Measurements from ENCODE around the gene CUL3.

CUL3 gene

DNA sequence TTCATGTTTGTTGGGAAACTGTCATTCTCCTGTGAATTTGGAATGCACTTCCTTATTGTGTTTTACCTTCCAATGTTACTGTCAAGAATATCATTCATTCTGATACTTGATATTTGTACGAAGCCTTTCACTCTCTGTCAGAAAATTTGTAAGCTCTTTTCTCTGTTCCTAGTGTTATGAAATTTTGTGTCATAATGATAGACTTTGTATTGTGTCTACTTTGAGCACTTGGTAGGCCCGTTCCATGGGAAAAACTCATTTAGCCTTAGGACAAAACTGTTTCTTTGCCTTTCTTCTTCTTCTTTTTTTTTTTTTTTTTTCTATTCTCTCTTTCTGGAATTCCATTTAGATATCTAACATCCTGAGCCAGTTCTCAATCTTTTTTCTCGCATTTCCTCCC lies 131.3 kb downstream of the CUL3 start:
- TF ChIP-seq POLR2AphosphoS5 (IDR thresholded peaks at IDR 0.05; ENCODE audit: low read depth, low read length): no peak
- TF ChIP-seq, protein P1, sequence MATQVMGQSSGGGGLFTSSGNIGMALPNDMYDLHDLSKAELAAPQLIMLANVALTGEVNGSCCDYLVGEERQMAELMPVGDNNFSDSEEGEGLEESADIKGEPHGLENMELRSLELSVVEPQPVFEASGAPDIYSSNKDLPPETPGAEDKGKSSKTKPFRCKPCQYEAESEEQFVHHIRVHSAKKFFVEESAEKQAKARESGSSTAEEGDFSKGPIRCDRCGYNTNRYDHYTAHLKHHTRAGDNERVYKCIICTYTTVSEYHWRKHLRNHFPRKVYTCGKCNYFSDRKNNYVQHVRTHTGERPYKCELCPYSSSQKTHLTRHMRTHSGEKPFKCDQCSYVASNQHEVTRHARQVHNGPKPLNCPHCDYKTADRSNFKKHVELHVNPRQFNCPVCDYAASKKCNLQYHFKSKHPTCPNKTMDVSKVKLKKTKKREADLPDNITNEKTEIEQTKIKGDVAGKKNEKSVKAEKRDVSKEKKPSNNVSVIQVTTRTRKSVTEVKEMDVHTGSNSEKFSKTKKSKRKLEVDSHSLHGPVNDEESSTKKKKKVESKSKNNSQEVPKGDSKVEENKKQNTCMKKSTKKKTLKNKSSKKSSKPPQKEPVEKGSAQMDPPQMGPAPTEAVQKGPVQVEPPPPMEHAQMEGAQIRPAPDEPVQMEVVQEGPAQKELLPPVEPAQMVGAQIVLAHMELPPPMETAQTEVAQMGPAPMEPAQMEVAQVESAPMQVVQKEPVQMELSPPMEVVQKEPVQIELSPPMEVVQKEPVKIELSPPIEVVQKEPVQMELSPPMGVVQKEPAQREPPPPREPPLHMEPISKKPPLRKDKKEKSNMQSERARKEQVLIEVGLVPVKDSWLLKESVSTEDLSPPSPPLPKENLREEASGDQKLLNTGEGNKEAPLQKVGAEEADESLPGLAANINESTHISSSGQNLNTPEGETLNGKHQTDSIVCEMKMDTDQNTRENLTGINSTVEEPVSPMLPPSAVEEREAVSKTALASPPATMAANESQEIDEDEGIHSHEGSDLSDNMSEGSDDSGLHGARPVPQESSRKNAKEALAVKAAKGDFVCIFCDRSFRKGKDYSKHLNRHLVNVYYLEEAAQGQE (IDR thresholded peaks at IDR 0.05; ENCODE audit: insufficient read depth in 1 of 2, low read depth in 2 of 2, low read length in 2 of 2): no peak
- no peak for TF ChIP-seq SIN3A (IDR thresholded peaks at IDR 0.05; ENCODE audit: borderline replicate concordance, insufficient read depth, low read length)
- no peak for TF ChIP-seq FOXP2 (optimal IDR thresholded peaks at IDR 0.05; ENCODE audit: borderline replicate concordance, extremely low read depth, extremely low read length, insufficient read depth)
- TF ChIP-seq TAF1 (IDR thresholded peaks at IDR 0.05; ENCODE audit: borderline replicate concordance, insufficient read depth, low read length): no peak

DNA sequence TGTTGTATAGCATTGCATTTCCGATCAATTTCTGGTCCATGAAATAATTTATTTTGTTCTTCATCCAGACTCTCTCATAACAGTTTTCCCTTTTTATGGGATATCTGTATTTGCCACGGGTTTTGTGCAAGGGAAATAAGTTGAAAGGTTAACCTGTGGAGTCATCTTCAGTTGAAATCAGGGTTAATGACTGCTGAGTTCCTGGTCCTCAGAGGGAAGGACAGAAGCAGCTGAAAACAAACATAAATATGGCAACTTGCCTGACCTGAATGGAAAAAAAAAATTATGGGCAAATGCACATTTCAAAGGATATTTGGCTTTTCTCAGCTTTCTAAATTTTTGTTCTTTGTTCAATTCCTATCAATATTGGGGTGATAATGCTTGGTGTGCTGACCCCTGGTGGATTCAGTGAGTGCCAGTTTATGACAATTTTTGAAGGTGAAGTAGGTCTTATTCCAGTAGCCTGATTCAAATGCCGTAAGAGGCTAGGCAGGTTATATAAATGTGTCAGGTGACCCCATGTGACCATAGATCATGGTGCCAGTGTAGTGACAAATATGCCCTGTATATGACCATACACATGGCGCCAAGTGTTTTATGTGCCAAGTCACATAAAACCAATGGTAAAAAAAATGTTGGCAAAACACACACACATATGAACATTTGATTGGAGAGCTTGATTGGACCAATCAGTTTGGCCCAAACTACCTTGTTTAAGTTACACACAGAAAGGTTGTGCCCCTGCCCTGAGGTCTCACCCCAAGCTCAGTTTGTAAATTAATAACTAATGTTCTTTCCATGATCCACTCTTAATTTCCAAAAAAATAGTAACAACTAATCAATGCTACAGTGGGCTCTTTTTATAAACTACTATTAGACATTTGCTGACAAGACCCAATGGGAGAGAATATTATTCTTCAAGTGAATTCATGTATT lies 135.7 kb downstream of the CUL3 start:
- TF ChIP-seq, protein P1 (IDR thresholded peaks at IDR 0.05; ENCODE audit: insufficient read depth in 1 of 2, low read depth in 2 of 2, low read length in 2 of 2): no peak
- TF ChIP-seq TAF1 (IDR thresholded peaks at IDR 0.05; ENCODE audit: borderline replicate concordance, insufficient read depth, low read length) (no peak), SIN3A (IDR thresholded peaks at IDR 0.05; ENCODE audit: borderline replicate concordance, insufficient read depth, low read length) (no peak), FOXP2 (optimal IDR thresholded peaks at IDR 0.05; ENCODE audit: borderline replicate concordance, extremely low read depth, extremely low read length, insufficient read depth) (no peak), POLR2AphosphoS5 (IDR thresholded peaks at IDR 0.05; ENCODE audit: low read depth, low read length) (no peak)

DNA sequence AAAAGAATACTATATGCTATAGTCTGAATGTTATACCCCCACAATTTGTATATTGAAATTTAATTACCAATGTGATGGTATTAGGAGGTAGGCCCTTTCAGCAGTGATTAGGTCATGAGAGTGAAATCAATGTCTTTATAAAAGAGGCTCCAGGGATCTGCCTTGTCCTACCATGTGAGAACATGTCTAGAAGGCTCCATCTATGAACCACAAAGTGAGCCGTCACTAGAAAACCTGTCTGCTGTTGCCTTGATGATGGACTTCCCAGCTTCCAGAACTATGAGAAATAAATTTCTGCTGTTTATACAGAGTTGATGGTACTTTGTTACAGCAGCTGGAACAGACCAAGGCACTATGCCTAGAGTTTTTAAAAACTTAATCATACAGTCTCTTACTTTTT lies 136.9 kb downstream of the CUL3 start:
- TF ChIP-seq FOXP2 (optimal IDR thresholded peaks at IDR 0.05; ENCODE audit: borderline replicate concordance, extremely low read depth, extremely low read length, insufficient read depth): no peak

DNA sequence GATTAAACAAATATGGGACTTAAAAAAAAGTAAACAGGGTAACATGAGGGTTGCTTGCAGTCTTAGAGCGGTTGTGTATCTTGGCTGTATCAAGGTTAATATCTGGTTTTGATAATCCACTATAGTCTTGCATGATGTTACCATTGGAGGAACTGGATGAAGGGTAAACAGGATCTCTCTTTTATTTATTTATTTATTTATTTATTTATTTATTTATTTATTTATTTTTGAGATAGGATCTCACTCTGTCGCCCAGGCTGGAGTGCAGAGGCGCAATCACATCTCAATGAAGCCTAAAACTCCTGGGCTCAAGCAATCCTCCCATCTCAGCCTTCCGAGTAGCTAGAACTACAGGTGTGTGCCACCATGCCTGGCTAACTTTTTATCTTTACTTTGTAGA lies 140.4 kb downstream of the CUL3 start:
- TF ChIP-seq, protein P1 (IDR thresholded peaks at IDR 0.05; ENCODE audit: insufficient read depth in 1 of 2, low read depth in 2 of 2, low read length in 2 of 2): no peak
- TF ChIP-seq FOXP2 (optimal IDR thresholded peaks at IDR 0.05; ENCODE audit: borderline replicate concordance, extremely low read depth, extremely low read length, insufficient read depth) (no peak), TAF1 (IDR thresholded peaks at IDR 0.05; ENCODE audit: borderline replicate concordance, insufficient read depth, low read length) (no peak)

DNA sequence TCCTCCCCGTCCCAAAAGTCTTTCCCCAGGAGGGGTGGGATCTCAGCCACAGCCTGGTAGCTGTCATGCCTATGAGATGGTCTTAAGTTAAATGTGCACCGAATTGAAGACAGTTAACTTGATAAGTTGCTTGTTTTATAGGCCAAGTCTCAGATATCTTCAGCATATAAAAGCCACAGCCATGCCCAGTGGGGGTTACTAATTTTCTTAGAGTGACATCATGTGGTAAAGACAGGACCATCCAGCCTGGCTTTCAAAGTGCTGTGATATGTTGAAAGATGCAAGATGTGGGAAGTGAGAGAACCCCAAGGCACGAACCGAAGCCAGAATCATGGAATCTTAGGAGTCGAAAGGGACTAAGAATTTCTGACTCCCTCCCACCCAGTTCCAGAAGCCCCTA lies 141.1 kb downstream of the CUL3 start:
- TF ChIP-seq SIN3A (IDR thresholded peaks at IDR 0.05; ENCODE audit: borderline replicate concordance, insufficient read depth, low read length): no peak
- TF ChIP-seq FOXP2 (optimal IDR thresholded peaks at IDR 0.05; ENCODE audit: borderline replicate concordance, extremely low read depth, extremely low read length, insufficient read depth): no peak
- no peak for TF ChIP-seq POLR2AphosphoS5 (IDR thresholded peaks at IDR 0.05; ENCODE audit: low read depth, low read length)
- TF ChIP-seq TAF1 (IDR thresholded peaks at IDR 0.05; ENCODE audit: borderline replicate concordance, insufficient read depth, low read length): no peak
- TF ChIP-seq, protein P1 (IDR thresholded peaks at IDR 0.05; ENCODE audit: insufficient read depth in 1 of 2, low read depth in 2 of 2, low read length in 2 of 2): no peak
